Smooth muscle cell (in vitro differentiated cells): ENCODE measurements around the gene NAT9. TPM values are rescaled to one million over a fixed set of nuclear protein-coding genes. Genes with fewer than 3 reads are reported as not detected.

Experiments used
- DNase-seq: peaks from one replicate; lab custom pipeline; 2025; ENCODE audit not compliant: unreplicated experiment; lab: John Stamatoyannopoulos, UW
- H2AFZ ChIP-seq: fragments of 200-600 bp; sonication (generic); 2 replicates; pipeline ENCODE4 v1.6.0; 2016; ENCODE audit warnings: antibody characterized with exemption, low read depth, mild to moderate bottlenecking
- H3F3A ChIP-seq: fragments of 200-600 bp; sonication (generic); 2 replicates; pipeline ENCODE4 v1.6.0; 2017; ENCODE audit warnings: antibody characterized with exemption, low read depth
- H3K27ac ChIP-seq: fragments of 200-600 bp; sonication (generic); 2 replicates; pipeline ENCODE4 v1.5.1; 2016; ENCODE audit warnings: low read depth, mild to moderate bottlenecking
- H3K27me3 ChIP-seq: fragments of 200-600 bp; sonication (generic); 2 replicates; pipeline ENCODE4 v1.6.1; 2016; ENCODE audit warnings: low read depth, mild to moderate bottlenecking
- H3K36me3 ChIP-seq: fragments of 200-600 bp; sonication (generic); 2 replicates; pipeline ENCODE4 v1.5.1; 2016; ENCODE audit warnings: low read depth
- H3K4me1 ChIP-seq: fragments of 200-600 bp; sonication (generic); 2 replicates; pipeline ENCODE4 v1.5.1; 2016; ENCODE audit warnings: low read depth
- H3K4me2 ChIP-seq: fragments of 200-600 bp; sonication (generic); 2 replicates; pipeline ENCODE4 v1.6.0; 2016; ENCODE audit warnings: mild to moderate bottlenecking
- H3K4me3 ChIP-seq: fragments of 200-600 bp; sonication (generic); 2 replicates; pipeline ENCODE4 v1.5.1; 2016; ENCODE audit warnings: mild to moderate bottlenecking
- H3K79me2 ChIP-seq: fragments of 200-600 bp; sonication (generic); 2 replicates; pipeline ENCODE4 v1.6.0; 2016; ENCODE audit warnings: low read depth, mild to moderate bottlenecking
- H3K9ac ChIP-seq: fragments of 200-600 bp; sonication (generic); 2 replicates; pipeline ENCODE4 v1.6.0; 2016; ENCODE audit warnings: low read depth
- H3K9me3 ChIP-seq: fragments of 200-600 bp; sonication (generic); replicated peaks from 2 replicates; pipeline ENCODE4 v1.5.1; 2016; ENCODE audit warnings: low read depth
- H4K20me1 ChIP-seq: fragments of 200-600 bp; sonication (generic); 2 replicates; pipeline ENCODE4 v1.6.0; 2016; ENCODE audit warnings: low read depth
- WGBS: methylation state at CpG from one replicate; pipeline ENCODE4 v1.1.7; 2016; ENCODE audit warnings: low lambda C conversion rate; 5-methylcytosine and 5-hydroxymethylcytosine counted together
- polyA plus RNA-seq: library from polyadenylated mRNA; unstranded; fragments of >200 nt; fragmentation: Nextera tagmentation; extraction: Ambion mirVana; gene quantifications from 2 replicates; pipeline ENCODE4 v1.2.1, GENCODE V29; 2016
- total RNA-seq: library from RNA; depleted of rRNA; stranded (reverse); fragments of >200 nt; gene quantifications from 2 replicates; pipeline ENCODE4 v1.2.3, GENCODE V29; 2014
- TF ChIP-seq, protein P1 (sequence below): fragments of 200-600 bp; sonication (generic); IDR thresholded peaks from 2 replicates; pipeline ENCODE4 v1.5.1; 2017; ENCODE audit warnings: borderline replicate concordance, mild to moderate bottlenecking, antibody characterized with exemption; ENCODE audit not compliant: insufficient read depth, poor library complexity, severe bottlenecking

The NAT9 gene
- total and polyA plus RNA-seq, 2 experiments from 2014 or later, result 21.4 to 42.5 TPM

DNA sequence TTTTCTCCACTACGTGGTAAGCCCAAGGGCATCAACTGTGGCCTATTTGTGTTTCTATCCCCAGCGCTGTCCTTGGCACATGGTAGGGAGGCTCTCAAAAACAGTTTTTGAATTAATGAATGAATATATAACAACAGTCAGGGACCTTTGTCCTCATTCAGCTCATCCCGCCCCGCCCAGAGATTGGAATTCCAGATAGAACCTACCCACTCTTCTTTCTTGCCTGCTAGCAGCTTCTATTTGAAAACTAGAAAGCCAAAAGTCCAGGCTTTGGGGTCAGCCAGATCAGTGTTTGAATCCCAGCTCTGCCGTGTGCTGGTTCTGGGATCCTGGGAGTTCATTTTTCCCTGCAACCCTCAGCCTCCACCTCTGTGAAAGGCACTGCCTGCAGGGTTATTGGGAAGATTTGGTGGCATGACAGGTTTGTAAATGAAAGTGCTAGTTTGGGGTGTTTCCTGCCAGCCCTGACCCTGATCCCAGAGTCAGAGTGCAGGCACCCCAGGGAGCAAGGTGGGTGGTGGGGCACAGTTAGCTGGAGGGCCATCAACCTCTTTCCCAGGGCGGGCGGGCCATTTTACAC, 23.2 kb downstream of the NAT9 start:
- Histone ChIP-seq H4K20me1 (no peaks in the 10 kb centered on the region), H3K4me1 (peaks cover 21% of the 10 kb centered on the region), H3K9me3 (no peaks in the 10 kb centered on the region), H3K9ac (no peak overlapping the region), H3K79me2 (peaks cover 16% of the 10 kb centered on the region), H3F3A (peaks cover under 1% of the 10 kb centered on the region), H3K4me3 (no peak overlapping the region), H3K27ac (no peak overlapping the region), H3K27me3 (no peaks in the 10 kb centered on the region), H3K36me3 (no peaks in the 10 kb centered on the region), H2AFZ (no peak overlapping the region), H3K4me2 (no peak overlapping the region)
- WGBS, result 92% methylated on average over 7 of the region's 7 CpGs
- TF ChIP-seq, protein P1, sequence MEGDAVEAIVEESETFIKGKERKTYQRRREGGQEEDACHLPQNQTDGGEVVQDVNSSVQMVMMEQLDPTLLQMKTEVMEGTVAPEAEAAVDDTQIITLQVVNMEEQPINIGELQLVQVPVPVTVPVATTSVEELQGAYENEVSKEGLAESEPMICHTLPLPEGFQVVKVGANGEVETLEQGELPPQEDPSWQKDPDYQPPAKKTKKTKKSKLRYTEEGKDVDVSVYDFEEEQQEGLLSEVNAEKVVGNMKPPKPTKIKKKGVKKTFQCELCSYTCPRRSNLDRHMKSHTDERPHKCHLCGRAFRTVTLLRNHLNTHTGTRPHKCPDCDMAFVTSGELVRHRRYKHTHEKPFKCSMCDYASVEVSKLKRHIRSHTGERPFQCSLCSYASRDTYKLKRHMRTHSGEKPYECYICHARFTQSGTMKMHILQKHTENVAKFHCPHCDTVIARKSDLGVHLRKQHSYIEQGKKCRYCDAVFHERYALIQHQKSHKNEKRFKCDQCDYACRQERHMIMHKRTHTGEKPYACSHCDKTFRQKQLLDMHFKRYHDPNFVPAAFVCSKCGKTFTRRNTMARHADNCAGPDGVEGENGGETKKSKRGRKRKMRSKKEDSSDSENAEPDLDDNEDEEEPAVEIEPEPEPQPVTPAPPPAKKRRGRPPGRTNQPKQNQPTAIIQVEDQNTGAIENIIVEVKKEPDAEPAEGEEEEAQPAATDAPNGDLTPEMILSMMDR, result no peak
- DNase-seq, result no peak

DNA sequence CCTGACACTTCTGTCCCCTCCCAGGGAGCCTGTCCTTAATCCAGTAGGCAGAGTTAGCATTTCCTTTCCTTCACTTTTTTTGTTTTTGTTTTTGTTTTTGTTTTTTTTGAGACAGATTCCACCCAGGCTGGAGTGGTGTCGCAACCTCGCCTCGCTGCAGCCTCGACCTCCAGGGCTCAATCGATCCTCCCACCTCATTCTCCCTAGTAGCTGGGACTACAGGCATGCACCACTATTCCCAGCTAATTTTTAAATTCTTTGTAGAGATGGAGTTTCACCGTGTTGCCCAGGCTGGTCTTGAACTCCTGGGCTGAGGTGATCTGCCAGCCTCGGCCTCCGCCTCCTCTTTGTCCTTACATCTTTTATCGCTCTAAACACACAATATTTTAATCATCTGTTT, 23.7 kb downstream of the NAT9 start:
- Histone ChIP-seq H3K27me3 (no peaks in the 10 kb centered on the region), H3K79me2 (peaks cover 16% of the 10 kb centered on the region), H3K36me3 (no peaks in the 10 kb centered on the region), H3K4me2 (no peak overlapping the region), H3K4me3 (no peak overlapping the region), H3K27ac (no peak overlapping the region), H4K20me1 (no peaks in the 10 kb centered on the region), H3K4me1 (peaks cover 21% of the 10 kb centered on the region), H3K9me3 (no peaks in the 10 kb centered on the region), H3K9ac (no peak overlapping the region), H3F3A (peaks cover 6% of the 10 kb centered on the region), H2AFZ (no peak overlapping the region)
- no peak for DNase-seq
- 82% methylated on average over 9 of the region's 9 CpGs for whole genome bisulfite sequencing
- TF ChIP-seq, protein P1, result no peak

DNA sequence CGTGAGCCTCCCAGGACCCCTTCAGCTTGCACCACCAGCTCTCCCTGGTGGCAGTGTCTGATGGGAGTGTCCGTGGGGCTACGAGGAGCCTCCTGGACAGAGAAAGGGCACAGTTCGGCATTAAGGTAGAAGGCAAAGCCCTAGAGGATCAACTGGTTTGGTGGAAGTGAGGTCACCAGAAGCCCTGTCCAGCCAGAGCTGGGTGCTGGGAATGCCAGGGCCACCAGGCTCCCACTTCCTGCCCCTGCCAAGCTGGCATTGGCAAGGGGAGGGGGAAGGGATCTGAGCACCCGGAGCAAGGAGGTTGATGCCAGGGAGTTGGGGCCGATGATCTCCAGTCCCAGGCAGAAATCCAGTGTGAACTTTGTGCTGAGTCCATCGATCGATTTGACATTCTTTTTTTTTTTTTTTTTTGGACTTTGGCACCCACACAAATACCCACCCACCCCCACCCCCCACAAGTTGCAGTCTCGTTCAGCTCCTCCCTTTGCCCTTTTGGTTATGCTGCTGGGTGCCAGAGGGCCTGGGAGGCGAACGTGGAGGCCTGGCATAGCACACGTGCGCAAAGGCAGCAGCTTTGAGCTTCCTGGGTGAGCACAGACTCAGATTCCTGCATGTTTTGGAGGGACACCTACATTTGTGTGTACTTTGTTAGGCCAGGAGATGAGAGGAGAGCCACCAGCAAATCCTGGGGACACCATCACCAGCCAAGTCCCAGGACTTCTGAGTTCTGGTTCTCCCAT, 25.6 kb downstream of the NAT9 start:
- Histone ChIP-seq H2AFZ (no peak overlapping the region), H3K9ac (no peak overlapping the region), H3K36me3 (no peaks in the 10 kb centered on the region), H3K27me3 (no peaks in the 10 kb centered on the region), H3F3A (peaks cover 18% of the 10 kb centered on the region), H4K20me1 (no peaks in the 10 kb centered on the region), H3K4me1 (peaks cover 38% of the 10 kb centered on the region), H3K4me2 (peak overlapping the region; percentile 83), H3K4me3 (peak overlapping the region; percentile 72), H3K27ac (no peak overlapping the region), H3K79me2 (peaks cover 12% of the 10 kb centered on the region), H3K9me3 (no peaks in the 10 kb centered on the region)
- no peak for DNase-seq
- TF ChIP-seq, protein P1, result no peak
- WGBS, result 90% methylated on average over 13 of the region's 13 CpGs

- TF ChIP-seq, protein P1, result no peak
- Histone ChIP-seq H3K4me3 (peak overlapping the region; percentile 72), H3K9me3 (no peaks in the 10 kb centered on the region), H3K27me3 (no peaks in the 10 kb centered on the region), H3K9ac (no peak overlapping the region), H3K79me2 (peaks cover 8% of the 10 kb centered on the region), H2AFZ (no peak overlapping the region), H3K4me1 (peaks cover 41% of the 10 kb centered on the region), H3K4me2 (peak overlapping the region; percentile 83), H3F3A (peaks cover 18% of the 10 kb centered on the region), H3K27ac (no peak overlapping the region), H3K36me3 (no peaks in the 10 kb centered on the region), H4K20me1 (no peaks in the 10 kb centered on the region)
- DNase-seq, result no peak
- 65% methylated on average over 6 of the region's 6 CpGs for WGBS
Measured at GRCh38 chr17:74750039-74750326, 26.2 kb downstream of the NAT9 start.
